Measurements from ENCODE around the gene AGPS. TPM values are rescaled to one million over a fixed set of nuclear protein-coding genes. Genes with fewer than 3 reads are reported as not detected.

AGPS gene
- total RNA-seq, 4 donors from 2014 or later: 32.4 to 56.8 (median 38.5) TPM

- no peak for TF ChIP-seq CTCF (IDR thresholded peaks at IDR 0.05; ENCODE audit: low read depth)
Measured at GRCh38 chr2:177413703-177414102, 21.1 kb downstream of the AGPS start.

- TF ChIP-seq CTCF (IDR thresholded peaks at IDR 0.05; ENCODE audit: low read depth): no peak
Measured at GRCh38 chr2:177419274-177419673, 26.7 kb downstream of the AGPS start.

GRCh38 chr2:177422271-177422670 is 29.7 kb downstream of the AGPS start:
- no peak for TF ChIP-seq CTCF (IDR thresholded peaks at IDR 0.05; ENCODE audit: low read depth)

GRCh38 chr2:177427316-177427715 is 34.7 kb downstream of the AGPS start:
- no peak for TF ChIP-seq CTCF (IDR thresholded peaks at IDR 0.05; ENCODE audit: low read depth)

GRCh38 chr2:177429688-177430325 is 37.2 kb downstream of the AGPS start:
- TF ChIP-seq CTCF (IDR thresholded peaks at IDR 0.05; ENCODE audit: low read depth): no peak

- TF ChIP-seq CTCF (IDR thresholded peaks at IDR 0.05; ENCODE audit: low read depth): no peak
Measured at GRCh38 chr2:177430411-177430810, 37.8 kb downstream of the AGPS start.

GRCh38 chr2:177432703-177433102 is 40.1 kb downstream of the AGPS start:
- no peak for TF ChIP-seq CTCF (IDR thresholded peaks at IDR 0.05; ENCODE audit: low read depth)

All from subcutaneous adipose tissue (tissue), 4 donors.